Smooth muscle cell (in vitro differentiated cells): Measurements from ENCODE around the gene FBLIM1. TPM values are rescaled to one million over a fixed set of nuclear protein-coding genes. Genes with fewer than 3 reads are reported as not detected.

ENCODE experiments used
- DNase-seq: peaks from one replicate; lab custom pipeline; 2025; ENCODE audit not compliant: unreplicated experiment; lab: John Stamatoyannopoulos, UW
- H2AFZ ChIP-seq: fragments of 200-600 bp; sonication (generic); 2 replicates; pipeline ENCODE4 v1.6.0; 2016; ENCODE audit warnings: antibody characterized with exemption, low read depth, mild to moderate bottlenecking
- H3F3A ChIP-seq: fragments of 200-600 bp; sonication (generic); 2 replicates; pipeline ENCODE4 v1.6.0; 2017; ENCODE audit warnings: antibody characterized with exemption, low read depth
- H3K27ac ChIP-seq: fragments of 200-600 bp; sonication (generic); 2 replicates; pipeline ENCODE4 v1.5.1; 2016; ENCODE audit warnings: low read depth, mild to moderate bottlenecking
- H3K27me3 ChIP-seq: fragments of 200-600 bp; sonication (generic); 2 replicates; pipeline ENCODE4 v1.6.1; 2016; ENCODE audit warnings: low read depth, mild to moderate bottlenecking
- H3K36me3 ChIP-seq: fragments of 200-600 bp; sonication (generic); 2 replicates; pipeline ENCODE4 v1.5.1; 2016; ENCODE audit warnings: low read depth
- H3K4me1 ChIP-seq: fragments of 200-600 bp; sonication (generic); 2 replicates; pipeline ENCODE4 v1.5.1; 2016; ENCODE audit warnings: low read depth
- H3K4me2 ChIP-seq: fragments of 200-600 bp; sonication (generic); 2 replicates; pipeline ENCODE4 v1.6.0; 2016; ENCODE audit warnings: mild to moderate bottlenecking
- H3K4me3 ChIP-seq: fragments of 200-600 bp; sonication (generic); 2 replicates; pipeline ENCODE4 v1.5.1; 2016; ENCODE audit warnings: mild to moderate bottlenecking
- H3K79me2 ChIP-seq: fragments of 200-600 bp; sonication (generic); 2 replicates; pipeline ENCODE4 v1.6.0; 2016; ENCODE audit warnings: low read depth, mild to moderate bottlenecking
- H3K9ac ChIP-seq: fragments of 200-600 bp; sonication (generic); 2 replicates; pipeline ENCODE4 v1.6.0; 2016; ENCODE audit warnings: low read depth
- H3K9me3 ChIP-seq: fragments of 200-600 bp; sonication (generic); replicated peaks from 2 replicates; pipeline ENCODE4 v1.5.1; 2016; ENCODE audit warnings: low read depth
- H4K20me1 ChIP-seq: fragments of 200-600 bp; sonication (generic); 2 replicates; pipeline ENCODE4 v1.6.0; 2016; ENCODE audit warnings: low read depth
- WGBS: methylation state at CpG from one replicate; pipeline ENCODE4 v1.1.7; 2016; ENCODE audit warnings: low lambda C conversion rate; 5-methylcytosine and 5-hydroxymethylcytosine counted together
- polyA plus RNA-seq: library from polyadenylated mRNA; unstranded; fragments of >200 nt; fragmentation: Nextera tagmentation; extraction: Ambion mirVana; gene quantifications from 2 replicates; pipeline ENCODE4 v1.2.1, GENCODE V29; 2016
- total RNA-seq: library from RNA; depleted of rRNA; stranded (reverse); fragments of >200 nt; gene quantifications from 2 replicates; pipeline ENCODE4 v1.2.3, GENCODE V29; 2014
- TF ChIP-seq, protein P1 (sequence below): fragments of 200-600 bp; sonication (generic); IDR thresholded peaks from 2 replicates; pipeline ENCODE4 v1.5.1; 2017; ENCODE audit warnings: borderline replicate concordance, mild to moderate bottlenecking, antibody characterized with exemption; ENCODE audit not compliant: insufficient read depth, poor library complexity, severe bottlenecking

The FBLIM1 gene
- total and polyA plus RNA-seq, 2 experiments from 2014 or later = 36.7 to 50.8 TPM

DNA sequence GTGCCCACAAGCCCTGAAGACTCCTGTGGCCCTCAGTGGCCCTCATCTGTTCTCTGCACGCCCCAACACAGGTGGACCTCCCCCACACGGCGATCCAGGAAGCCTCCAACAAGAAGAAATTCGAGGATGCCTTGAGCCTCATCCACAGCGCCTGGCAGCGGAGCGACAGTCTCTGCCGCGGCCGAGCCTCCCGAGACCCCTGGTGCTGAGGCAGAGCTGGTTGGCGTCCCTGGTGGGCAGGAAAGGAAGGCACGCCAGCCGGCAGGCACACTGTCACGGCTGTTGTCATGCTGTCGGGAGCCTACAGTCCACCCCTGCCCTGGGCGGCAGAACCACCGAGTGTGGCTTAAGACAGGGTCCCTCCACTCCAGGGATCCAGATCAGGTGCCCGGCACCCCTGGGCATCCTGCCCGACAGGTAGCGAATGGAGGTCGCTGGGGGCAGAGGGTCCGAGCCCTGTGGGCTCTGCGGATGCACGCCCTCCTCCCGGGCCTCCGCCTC is 24.8 kb upstream of the FBLIM1 start:
- H2AFZ ChIP-seq = no peak overlapping the region
- H3K27ac ChIP-seq = no peak overlapping the region
- WGBS = 96% methylated on average over 26 of the region's 27 CpGs
- H3K4me3 ChIP-seq = no peak overlapping the region
- no peaks in the 10 kb centered on the region for H3K36me3 ChIP-seq
- H3K27me3 ChIP-seq = no peaks in the 10 kb centered on the region
- TF ChIP-seq, protein P1, sequence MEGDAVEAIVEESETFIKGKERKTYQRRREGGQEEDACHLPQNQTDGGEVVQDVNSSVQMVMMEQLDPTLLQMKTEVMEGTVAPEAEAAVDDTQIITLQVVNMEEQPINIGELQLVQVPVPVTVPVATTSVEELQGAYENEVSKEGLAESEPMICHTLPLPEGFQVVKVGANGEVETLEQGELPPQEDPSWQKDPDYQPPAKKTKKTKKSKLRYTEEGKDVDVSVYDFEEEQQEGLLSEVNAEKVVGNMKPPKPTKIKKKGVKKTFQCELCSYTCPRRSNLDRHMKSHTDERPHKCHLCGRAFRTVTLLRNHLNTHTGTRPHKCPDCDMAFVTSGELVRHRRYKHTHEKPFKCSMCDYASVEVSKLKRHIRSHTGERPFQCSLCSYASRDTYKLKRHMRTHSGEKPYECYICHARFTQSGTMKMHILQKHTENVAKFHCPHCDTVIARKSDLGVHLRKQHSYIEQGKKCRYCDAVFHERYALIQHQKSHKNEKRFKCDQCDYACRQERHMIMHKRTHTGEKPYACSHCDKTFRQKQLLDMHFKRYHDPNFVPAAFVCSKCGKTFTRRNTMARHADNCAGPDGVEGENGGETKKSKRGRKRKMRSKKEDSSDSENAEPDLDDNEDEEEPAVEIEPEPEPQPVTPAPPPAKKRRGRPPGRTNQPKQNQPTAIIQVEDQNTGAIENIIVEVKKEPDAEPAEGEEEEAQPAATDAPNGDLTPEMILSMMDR = no peak
- no peaks in the 10 kb centered on the region for H3K79me2 ChIP-seq
- no peaks in the 10 kb centered on the region for H3F3A ChIP-seq
- no peak overlapping the region for H3K4me2 ChIP-seq
- no peaks in the 10 kb centered on the region for H3K4me1 ChIP-seq
- no peaks in the 10 kb centered on the region for H3K9me3 ChIP-seq
- DNase-seq = no peak
- no peaks in the 10 kb centered on the region for H4K20me1 ChIP-seq
- H3K9ac ChIP-seq = no peak overlapping the region

DNA sequence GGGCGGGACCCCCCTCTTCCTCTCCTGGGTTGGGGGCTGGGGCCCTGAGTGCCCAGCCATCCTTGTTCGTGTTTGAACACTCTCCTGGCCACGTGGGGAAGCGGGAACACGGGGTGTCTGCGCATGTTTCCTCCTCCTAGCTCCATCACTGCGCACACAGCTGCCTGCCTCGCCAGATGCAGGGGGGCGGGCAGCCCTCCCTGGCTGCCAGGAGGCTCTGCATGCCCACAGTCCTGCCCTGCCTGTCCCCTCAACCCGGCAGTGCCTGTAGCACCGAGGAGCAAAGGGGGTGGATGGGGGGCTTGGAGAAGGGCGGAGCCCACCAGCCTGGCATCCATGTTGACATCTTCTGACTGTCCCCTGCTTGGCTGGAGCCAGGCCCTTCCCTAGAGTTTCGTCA is 24.3 kb upstream of the FBLIM1 start:
- no peak overlapping the region for H3K4me3 ChIP-seq
- no peak overlapping the region for H2AFZ ChIP-seq
- H3K9me3 ChIP-seq = no peaks in the 10 kb centered on the region
- no peak overlapping the region for H3K9ac ChIP-seq
- no peaks in the 10 kb centered on the region for H4K20me1 ChIP-seq
- TF ChIP-seq, protein P1 = no peak
- H3K27me3 ChIP-seq = no peaks in the 10 kb centered on the region
- no peaks in the 10 kb centered on the region for H3K36me3 ChIP-seq
- H3K4me2 ChIP-seq = no peak overlapping the region
- WGBS = 95% methylated on average over 13 of the region's 13 CpGs
- no peaks in the 10 kb centered on the region for H3F3A ChIP-seq
- H3K79me2 ChIP-seq = no peaks in the 10 kb centered on the region
- H3K27ac ChIP-seq = no peak overlapping the region
- no peak for DNase-seq
- no peaks in the 10 kb centered on the region for H3K4me1 ChIP-seq

DNA sequence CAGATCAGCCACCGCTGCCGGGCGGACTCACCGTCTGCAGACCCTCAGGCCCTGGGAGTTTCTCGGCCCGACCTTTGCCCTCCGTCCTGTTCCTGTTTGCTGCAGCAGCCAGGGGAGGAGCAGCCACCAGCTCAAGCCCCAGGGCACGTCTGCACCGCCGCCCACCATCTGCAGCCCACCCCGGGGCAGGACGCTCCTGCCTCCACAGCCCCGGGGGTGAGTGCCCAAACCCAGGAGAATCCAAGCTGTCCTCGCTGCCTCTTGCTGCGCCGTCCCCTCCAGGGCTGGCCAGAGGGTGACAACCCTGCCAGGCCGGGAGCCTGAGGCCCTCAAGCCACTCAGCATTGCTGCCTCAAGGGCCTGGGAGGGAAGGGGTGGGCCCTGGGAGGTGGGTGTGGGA is 23.7 kb upstream of the FBLIM1 start:
- 89% methylated on average over 17 of the region's 17 CpGs for WGBS

More for the DNA sequence above, 23.7 kb upstream of the FBLIM1 start:
- TF ChIP-seq, protein P1 = no peak
- Histone ChIP-seq H3K9me3 (no peaks in the 10 kb centered on the region), H3K27ac (no peak overlapping the region), H3K4me3 (no peak overlapping the region), H3K36me3 (no peaks in the 10 kb centered on the region), H3K79me2 (no peaks in the 10 kb centered on the region), H2AFZ (no peak overlapping the region), H3K4me1 (no peaks in the 10 kb centered on the region), H3K4me2 (no peak overlapping the region), H4K20me1 (no peaks in the 10 kb centered on the region), H3K27me3 (no peaks in the 10 kb centered on the region), H3K9ac (no peak overlapping the region), H3F3A (no peaks in the 10 kb centered on the region)
- no peak for DNase-seq
